ENCODE measurements around the gene ANTXRL. TPM values are rescaled to one million over a fixed set of nuclear protein-coding genes. Genes with fewer than 3 reads are reported as not detected.

The ANTXRL gene
- total and polyA plus RNA-seq, 10 of the 15 experiments (the other 5 are each of a cell fraction or from before 2014, with no cell fraction given) = not detected

GRCh38 chr10:46304062-46304461 is 17.3 kb downstream of the ANTXRL start:
- in situ Hi-C loops (cut with MboI) = no loop called here
- DNase-seq (ENCODE audit: low read depth, low spot score) = no peak
- H3K9ac ChIP-seq (ENCODE audit: control insufficient read depth, insufficient read depth, low read length) = no peak overlapping the region
- no peak overlapping the region for H3K27ac ChIP-seq (ENCODE audit: control insufficient read depth, insufficient read depth)
- TF ChIP-seq ZBTB33 (IDR thresholded peaks at IDR 0.05) (no peak), IRF5 (IDR thresholded peaks at IDR 0.05; ENCODE audit: borderline replicate concordance) (no peak), ZNF274 (IDR thresholded peaks at IDR 0.05; ENCODE audit: insufficient read depth, insufficient read length) (no peak), POLR2A (IDR thresholded peaks at IDR 0.05; ENCODE audit: low read depth, low read length) (no peak), BCL11A (IDR thresholded peaks at IDR 0.05; ENCODE audit: low read depth, low read length) (no peak), CHD2 (IDR thresholded peaks at IDR 0.05; ENCODE audit: borderline replicate concordance, low read depth, low read length) (no peak), TAF1 (IDR thresholded peaks at IDR 0.05; ENCODE audit: borderline replicate concordance, low read depth, low read length) (no peak), NR2C1 (IDR thresholded peaks at IDR 0.05) (no peak), RUNX3 (IDR thresholded peaks at IDR 0.05; ENCODE audit: low read length) (no peak), ATF3 (IDR thresholded peaks at IDR 0.05; ENCODE audit: borderline replicate concordance, extremely low read depth, low read depth, low read length) (no peak), BMI1 (IDR thresholded peaks at IDR 0.05; ENCODE audit: borderline replicate concordance) (no peak), DPF2 (IDR thresholded peaks at IDR 0.05) (no peak), JUNB (IDR thresholded peaks at IDR 0.05) (no peak), ESRRA (IDR thresholded peaks at IDR 0.05; ENCODE audit: low read length) (no peak), PAX5 (IDR thresholded peaks at IDR 0.05; ENCODE audit: borderline replicate concordance, low read depth, low read length) (no peak), REST (IDR thresholded peaks at IDR 0.05; ENCODE audit: low read depth, low read length) (no peak), STAT1 (conservative IDR thresholded peaks at IDR 0.05) (no peak)
- CTCF ChIA-PET = no interaction called here
- no peaks in the 10 kb centered on the region for H4K20me1 ChIP-seq (ENCODE audit: control insufficient read depth, insufficient read depth)
- no TSS peak for BruUV-seq (replicated peaks)
- H3K4me2 ChIP-seq (ENCODE audit: control insufficient read depth, insufficient read depth) = no peak overlapping the region
- no peak for FAIRE-seq
- peaks cover 0 to 2% of the 10 kb centered on the region in 2 experiments; a peak in 1 of 4 replicates for H3K27me3 ChIP-seq (replicated peaks in 1 of 2; ENCODE audit: control insufficient read depth in 2 of 2, insufficient read depth in 2 of 2, low read length in 1 of 2)
- H3K9me3 ChIP-seq (replicated peaks; ENCODE audit: control insufficient read depth, insufficient read depth, low read length) = no peaks in the 10 kb centered on the region
- intact Hi-C loops (cut with micrococcal nuclease; ENCODE audit: unreplicated experiment) = no loop called here
- H3K4me3 ChIP-seq = no peak overlapping the region
- no peaks in the 10 kb centered on the region for H3K36me3 ChIP-seq (ENCODE audit: control insufficient read depth in 2 of 2, insufficient read depth in 2 of 2, low read length in 1 of 2)
- no peaks in the 10 kb centered on the region for H3K79me2 ChIP-seq (ENCODE audit: control insufficient read depth, insufficient read depth, low read length)
- RAD21 ChIA-PET (ENCODE audit: unreplicated experiment) = no interaction called here
- no peak overlapping the region for H2AFZ ChIP-seq (ENCODE audit: control insufficient read depth, low read depth, low read length)
- peaks cover 3% of the 10 kb centered on the region for H3K4me1 ChIP-seq (ENCODE audit: control insufficient read depth, insufficient read depth, low read length)
- POLR2A ChIA-PET = no interaction called here
- WGBS (ENCODE audit: insufficient coverage, insufficient replicate concordance, low lambda C conversion rate, missing lambda C conversion rate) = 52% methylated on average over 3 of the region's 3 CpGs
- SMC1A ChIA-PET (ENCODE audit: uncharacterized antibody, unreplicated experiment) = no interaction called here
- ATAC-seq = no peak
